Measurements from ENCODE around the gene OTUD5. TPM values are rescaled to one million over a fixed set of nuclear protein-coding genes. Genes with fewer than 3 reads are reported as not detected.
A peak's percentile ranks its signal among the peaks of the same experiment; 100 is the strongest.

Gene OTUD5
- total and polyA plus RNA-seq, 9 donors, result 18.9 to 45.2 (median 38.3) TPM

DNA sequence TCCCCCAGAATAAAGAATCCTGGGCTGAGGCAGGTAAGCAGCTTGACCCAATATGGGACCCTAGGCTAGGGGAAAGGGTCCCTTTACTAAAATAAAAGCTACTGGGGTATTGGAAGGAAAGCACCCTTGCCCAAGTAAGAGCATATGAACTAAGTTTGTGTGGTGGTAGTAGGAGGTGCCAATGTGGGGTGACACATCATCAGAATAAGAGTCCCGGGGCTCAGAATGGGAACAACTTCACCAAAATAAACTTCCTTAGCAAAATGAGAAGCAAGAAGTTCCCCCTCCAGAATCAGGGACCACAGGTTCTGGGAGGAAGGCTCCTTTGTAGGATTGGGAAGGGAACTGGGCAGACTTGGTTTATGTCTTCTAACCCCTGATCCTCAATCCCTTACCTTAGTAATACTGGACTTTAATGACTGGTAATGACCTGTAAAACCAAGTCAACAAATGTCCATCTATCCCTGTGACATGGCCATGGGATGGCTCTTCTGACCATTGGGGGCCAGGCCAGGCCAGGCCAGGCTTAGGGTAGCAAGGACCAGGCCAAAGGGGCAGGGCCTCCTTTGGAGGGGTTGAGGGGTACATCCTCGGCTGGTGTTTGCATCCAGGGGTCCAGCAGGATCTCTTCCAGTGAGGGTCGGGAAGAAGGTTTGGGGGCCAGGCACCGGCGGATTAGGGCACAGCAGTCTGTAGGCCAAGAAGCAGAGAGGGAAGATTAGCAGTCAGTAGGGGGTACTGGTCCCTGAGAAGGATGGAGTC lies 43.6 kb downstream of the OTUD5 start:
- Histone ChIP-seq H3K4me1 (ENCODE audit: control insufficient read depth, insufficient read depth, low read length) (peaks cover 10% of the 10 kb centered on the region), H3K27ac (ENCODE audit: low read length) (no peak overlapping the region), H3K4me3 (ENCODE audit: low read length) (no peak overlapping the region), H3K27me3 (ENCODE audit: control insufficient read depth, insufficient read depth, low read length) (no peaks in the 10 kb centered on the region), H3K9me3 (replicated peaks; ENCODE audit: control insufficient read depth, low read depth, low read length) (peaks cover 2% of the 10 kb centered on the region), H3K36me3 (ENCODE audit: control insufficient read depth, insufficient read depth, low read length) (no peaks in the 10 kb centered on the region)
- no peak for DNase-seq
- WGBS (ENCODE audit: insufficient coverage), result 75% methylated on average over 4 of the region's 5 CpGs

DNA sequence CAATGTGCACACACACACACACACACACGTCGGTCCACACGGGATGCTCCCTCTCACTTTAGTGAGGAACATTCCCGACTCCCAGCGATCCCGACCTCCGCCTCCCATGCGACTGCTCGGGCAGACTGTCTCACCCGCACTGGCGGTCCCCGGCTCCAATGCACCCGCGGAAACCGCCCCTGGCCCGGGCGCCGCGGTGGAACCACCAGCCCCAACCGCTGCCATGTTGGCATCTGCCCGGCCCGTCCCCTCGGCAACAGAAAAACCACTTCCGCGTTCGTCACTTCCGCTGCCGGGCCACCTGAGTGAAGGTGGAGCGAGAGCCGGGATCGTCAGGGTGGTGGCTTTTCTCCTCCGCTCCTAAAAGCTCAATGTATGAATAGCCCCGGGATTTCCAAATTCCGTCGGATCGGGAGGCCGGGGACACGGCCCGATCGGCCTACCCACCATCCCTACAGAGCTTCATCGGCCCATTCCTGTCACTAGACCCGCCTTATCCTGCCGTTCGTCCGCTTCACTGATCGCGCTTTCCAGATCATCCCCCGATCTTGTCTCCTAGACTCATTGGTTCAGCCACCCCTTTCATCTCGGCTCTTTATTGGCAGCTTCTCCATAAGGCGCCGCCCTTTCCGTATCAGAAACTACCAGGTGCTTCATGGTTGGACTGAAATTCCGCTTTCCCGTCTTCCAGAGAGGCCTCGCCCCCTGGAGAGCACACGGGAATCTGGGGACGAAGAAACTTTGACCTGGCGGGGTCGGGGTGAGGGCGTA lies 45.8 kb downstream of the OTUD5 start, which contains the start of gene SLC35A2:
TSS of gene SLC35A2 (minus strand) at position 235 of the 771 bp plus-strand sequence. CDS start at position 225, 10 bp downstream.
- Histone ChIP-seq H3K9me3 (replicated peaks; ENCODE audit: control insufficient read depth, low read depth, low read length) (peaks cover 2% of the 10 kb centered on the region), H3K36me3 (ENCODE audit: control insufficient read depth, insufficient read depth, low read length) (no peaks in the 10 kb centered on the region), H3K27me3 (ENCODE audit: control insufficient read depth, insufficient read depth, low read length) (no peaks in the 10 kb centered on the region), H3K4me3 (ENCODE audit: low read length) (peak within 1 kb of the TSS; percentile 88), H3K4me1 (ENCODE audit: control insufficient read depth, insufficient read depth, low read length) (peaks cover 3% of the 10 kb centered on the region), H3K27ac (ENCODE audit: low read length) (peak within 1 kb of the TSS; percentile 60)
- DNase-seq, result peak; percentile 85
- WGBS (ENCODE audit: insufficient coverage), result 37% methylated on average over 60 of the region's 60 CpGs

DNA sequence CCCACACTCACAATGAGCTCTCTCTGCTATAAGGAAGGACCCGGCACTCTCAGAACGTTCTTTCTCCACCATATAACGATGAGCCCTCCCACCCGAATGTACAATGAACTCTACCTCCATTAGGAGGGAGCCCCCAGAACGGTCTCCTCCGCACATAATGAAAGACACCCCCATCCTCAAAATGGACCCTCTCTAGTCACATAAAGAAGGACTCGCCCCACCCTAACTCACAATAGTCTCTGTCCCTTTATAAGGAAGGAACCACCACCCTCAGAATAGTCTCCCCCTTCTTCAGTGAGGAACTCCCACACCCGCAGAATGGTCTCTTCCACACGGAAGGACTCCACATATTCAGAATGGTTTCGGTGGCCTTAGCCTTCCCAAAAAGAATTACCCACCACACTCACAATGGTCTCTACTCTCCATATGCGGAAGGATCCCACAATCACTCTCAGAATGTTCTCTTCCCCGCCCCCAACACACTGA lies 46.4 kb downstream of the OTUD5 start:
- peaks cover 4% of the 10 kb centered on the region for H3K36me3 ChIP-seq (ENCODE audit: control insufficient read depth, insufficient read depth, low read length)
- peaks cover 3% of the 10 kb centered on the region for H3K4me1 ChIP-seq (ENCODE audit: control insufficient read depth, insufficient read depth, low read length)
- WGBS (ENCODE audit: insufficient coverage), result 24% methylated on average over 12 of the region's 12 CpGs
- peak overlapping the region; percentile 88 for H3K4me3 ChIP-seq (ENCODE audit: low read length)
- peak; percentile 60 for DNase-seq
- peak overlapping the region; percentile 60 for H3K27ac ChIP-seq (ENCODE audit: low read length)
- no peaks in the 10 kb centered on the region for H3K27me3 ChIP-seq (ENCODE audit: control insufficient read depth, insufficient read depth, low read length)
- H3K9me3 ChIP-seq (replicated peaks; ENCODE audit: control insufficient read depth, low read depth, low read length), result peaks cover 2% of the 10 kb centered on the region

DNA sequence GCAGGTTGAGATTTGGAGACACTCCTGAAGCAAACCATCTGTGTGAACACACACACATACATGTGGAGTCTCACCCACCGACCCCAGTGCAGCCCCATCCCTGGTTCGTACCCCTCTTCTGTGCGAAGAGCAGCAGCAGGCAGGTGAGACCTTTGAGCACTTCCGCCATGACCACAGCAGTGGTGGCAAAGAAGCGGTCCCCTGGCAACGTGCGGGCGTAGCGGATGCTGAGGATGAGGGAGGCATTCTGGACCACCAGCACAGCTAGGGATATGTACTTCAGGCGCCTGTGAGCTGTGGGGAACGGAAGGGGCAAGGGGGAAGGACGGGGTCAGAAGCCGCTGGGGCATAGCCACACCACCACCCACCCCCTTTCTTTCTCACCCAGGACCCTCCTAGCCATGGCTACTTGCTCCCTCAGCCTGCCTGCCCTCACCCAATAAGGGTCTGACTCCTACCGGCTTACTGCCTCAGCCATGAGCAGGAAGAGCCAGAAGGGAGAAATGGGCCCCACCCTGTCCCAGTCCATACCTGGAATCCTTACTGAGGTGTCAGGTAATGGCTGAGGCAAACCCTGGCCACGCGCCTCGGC lies 47.6 kb downstream of the OTUD5 start:
- WGBS (ENCODE audit: insufficient coverage), result 93% methylated on average over 10 of the region's 17 CpGs
- H3K36me3 ChIP-seq (ENCODE audit: control insufficient read depth, insufficient read depth, low read length), result peaks cover 12% of the 10 kb centered on the region
- H3K4me1 ChIP-seq (ENCODE audit: control insufficient read depth, insufficient read depth, low read length), result peaks cover 3% of the 10 kb centered on the region
- H3K27ac ChIP-seq (ENCODE audit: low read length), result no peak overlapping the region
- H3K4me3 ChIP-seq (ENCODE audit: low read length), result no peak overlapping the region
- no peaks in the 10 kb centered on the region for H3K27me3 ChIP-seq (ENCODE audit: control insufficient read depth, insufficient read depth, low read length)
- H3K9me3 ChIP-seq (replicated peaks; ENCODE audit: control insufficient read depth, low read depth, low read length), result peaks cover 2% of the 10 kb centered on the region
- no peak for DNase-seq

DNA sequence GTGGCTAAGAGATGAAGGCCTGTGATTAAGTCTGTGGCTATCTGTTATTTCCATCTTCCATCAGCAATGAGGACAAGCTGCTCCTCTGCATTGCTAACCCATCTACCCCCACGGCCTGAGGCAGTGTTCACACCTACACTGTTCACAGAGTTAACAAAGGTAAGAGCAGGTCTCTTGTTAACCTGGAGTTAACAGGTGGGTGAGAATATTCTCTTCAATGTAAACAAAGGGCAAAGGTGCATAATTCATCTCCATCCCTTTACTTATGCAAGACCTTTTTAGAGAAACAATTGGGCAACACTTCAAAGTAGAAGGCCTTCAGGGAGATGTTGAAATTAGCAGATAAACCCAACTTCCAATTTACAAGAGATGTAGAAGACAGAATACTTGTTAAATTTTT lies 48.8 kb downstream of the OTUD5 start:
- Histone ChIP-seq H3K9me3 (replicated peaks; ENCODE audit: control insufficient read depth, low read depth, low read length) (peaks cover 2% of the 10 kb centered on the region), H3K4me1 (ENCODE audit: control insufficient read depth, insufficient read depth, low read length) (peaks cover 3% of the 10 kb centered on the region), H3K4me3 (ENCODE audit: low read length) (no peak overlapping the region), H3K27me3 (ENCODE audit: control insufficient read depth, insufficient read depth, low read length) (no peaks in the 10 kb centered on the region), H3K36me3 (ENCODE audit: control insufficient read depth, insufficient read depth, low read length) (peaks cover 20% of the 10 kb centered on the region), H3K27ac (ENCODE audit: low read length) (no peak overlapping the region)
- DNase-seq, result no peak
- no CpG with 5 or more reads among the region's 1 CpG for WGBS (ENCODE audit: insufficient coverage)

GRCh38 chrX:48905090-48905790 lies 52.2 kb downstream of the OTUD5 start:
- 84% methylated on average over 18 of the region's 20 CpGs for WGBS (ENCODE audit: insufficient coverage)
- DNase-seq, result no peak

GRCh38 chrX:48904626-48905025 lies 52.8 kb downstream of the OTUD5 start:
- WGBS (ENCODE audit: insufficient coverage), result 80% methylated on average over 14 of the region's 14 CpGs
- H3K9me3 ChIP-seq (replicated peaks; ENCODE audit: control insufficient read depth, low read depth, low read length), result no peaks in the 10 kb centered on the region
- DNase-seq, result no peak
- H3K4me3 ChIP-seq (ENCODE audit: low read length), result no peak overlapping the region
- no peaks in the 10 kb centered on the region for H3K4me1 ChIP-seq (ENCODE audit: control insufficient read depth, insufficient read depth, low read length)
- peaks cover 37% of the 10 kb centered on the region for H3K36me3 ChIP-seq (ENCODE audit: control insufficient read depth, insufficient read depth, low read length)
- no peaks in the 10 kb centered on the region for H3K27me3 ChIP-seq (ENCODE audit: control insufficient read depth, insufficient read depth, low read length)
- no peak overlapping the region for H3K27ac ChIP-seq (ENCODE audit: low read length)

More at GRCh38 chrX:48905090-48905790, 52.2 kb downstream of the OTUD5 start:
- no peak overlapping the region for H3K4me3 ChIP-seq (ENCODE audit: low read length)
- H3K4me1 ChIP-seq (ENCODE audit: control insufficient read depth, insufficient read depth, low read length), result no peaks in the 10 kb centered on the region
- H3K36me3 ChIP-seq (ENCODE audit: control insufficient read depth, insufficient read depth, low read length), result peaks cover 37% of the 10 kb centered on the region
- H3K27me3 ChIP-seq (ENCODE audit: control insufficient read depth, insufficient read depth, low read length), result no peaks in the 10 kb centered on the region
- no peak overlapping the region for H3K27ac ChIP-seq (ENCODE audit: low read length)
- no peaks in the 10 kb centered on the region for H3K9me3 ChIP-seq (replicated peaks; ENCODE audit: control insufficient read depth, low read depth, low read length)

- H3K27me3 ChIP-seq (ENCODE audit: control insufficient read depth, insufficient read depth, low read length), result no peaks in the 10 kb centered on the region
- WGBS (ENCODE audit: insufficient coverage), result 68% methylated on average over 2 of the region's 8 CpGs
- DNase-seq, result no peak
- no peaks in the 10 kb centered on the region for H3K9me3 ChIP-seq (replicated peaks; ENCODE audit: control insufficient read depth, low read depth, low read length)
- H3K4me1 ChIP-seq (ENCODE audit: control insufficient read depth, insufficient read depth, low read length), result no peaks in the 10 kb centered on the region
- H3K27ac ChIP-seq (ENCODE audit: low read length), result no peak overlapping the region
- H3K36me3 ChIP-seq (ENCODE audit: control insufficient read depth, insufficient read depth, low read length), result peaks cover 37% of the 10 kb centered on the region
- no peak overlapping the region for H3K4me3 ChIP-seq (ENCODE audit: low read length)
Measured at GRCh38 chrX:48904180-48904579, 53.2 kb downstream of the OTUD5 start.

DNA sequence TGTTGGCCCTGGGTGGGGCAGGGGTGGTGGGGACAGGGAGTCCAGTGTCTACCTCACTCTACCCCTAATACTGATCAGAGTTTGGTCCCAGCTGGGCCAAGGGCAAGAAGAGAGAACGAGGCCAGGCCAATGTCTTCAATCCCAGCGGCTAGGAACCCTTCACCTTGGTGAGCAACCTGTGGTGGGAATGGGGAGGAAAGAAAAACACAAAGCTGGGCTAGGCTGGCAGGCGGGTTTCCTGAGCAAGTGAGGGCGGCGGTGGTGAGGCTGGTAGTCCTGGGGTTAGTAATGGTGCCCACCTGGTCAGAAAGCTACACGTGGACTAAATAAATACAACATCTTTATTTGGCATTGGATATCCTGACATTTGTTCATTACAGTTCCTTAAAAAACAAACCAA lies 54.1 kb downstream of the OTUD5 start:
- no CpG with 5 or more reads among the region's 6 CpGs for WGBS (ENCODE audit: insufficient coverage)
- H3K36me3 ChIP-seq (ENCODE audit: control insufficient read depth, insufficient read depth, low read length), result peaks cover 37% of the 10 kb centered on the region
- no peaks in the 10 kb centered on the region for H3K27me3 ChIP-seq (ENCODE audit: control insufficient read depth, insufficient read depth, low read length)

More for the DNA sequence above, 54.1 kb downstream of the OTUD5 start:
- no peak for DNase-seq
- no peak overlapping the region for H3K4me3 ChIP-seq (ENCODE audit: low read length)
- H3K27ac ChIP-seq (ENCODE audit: low read length), result no peak overlapping the region
- no peaks in the 10 kb centered on the region for H3K9me3 ChIP-seq (replicated peaks; ENCODE audit: control insufficient read depth, low read depth, low read length)
- H3K4me1 ChIP-seq (ENCODE audit: control insufficient read depth, insufficient read depth, low read length), result peaks cover 8% of the 10 kb centered on the region

Data from muscle of leg (tissue), 11 donors.